ENCODE results near the gene IGLL5. TPM values are rescaled to one million over a fixed set of nuclear protein-coding genes. Genes with fewer than 3 reads are reported as not detected.

IGLL5 gene
- total RNA-seq, 2 experiments from 2014 or later: not detected

DNA sequence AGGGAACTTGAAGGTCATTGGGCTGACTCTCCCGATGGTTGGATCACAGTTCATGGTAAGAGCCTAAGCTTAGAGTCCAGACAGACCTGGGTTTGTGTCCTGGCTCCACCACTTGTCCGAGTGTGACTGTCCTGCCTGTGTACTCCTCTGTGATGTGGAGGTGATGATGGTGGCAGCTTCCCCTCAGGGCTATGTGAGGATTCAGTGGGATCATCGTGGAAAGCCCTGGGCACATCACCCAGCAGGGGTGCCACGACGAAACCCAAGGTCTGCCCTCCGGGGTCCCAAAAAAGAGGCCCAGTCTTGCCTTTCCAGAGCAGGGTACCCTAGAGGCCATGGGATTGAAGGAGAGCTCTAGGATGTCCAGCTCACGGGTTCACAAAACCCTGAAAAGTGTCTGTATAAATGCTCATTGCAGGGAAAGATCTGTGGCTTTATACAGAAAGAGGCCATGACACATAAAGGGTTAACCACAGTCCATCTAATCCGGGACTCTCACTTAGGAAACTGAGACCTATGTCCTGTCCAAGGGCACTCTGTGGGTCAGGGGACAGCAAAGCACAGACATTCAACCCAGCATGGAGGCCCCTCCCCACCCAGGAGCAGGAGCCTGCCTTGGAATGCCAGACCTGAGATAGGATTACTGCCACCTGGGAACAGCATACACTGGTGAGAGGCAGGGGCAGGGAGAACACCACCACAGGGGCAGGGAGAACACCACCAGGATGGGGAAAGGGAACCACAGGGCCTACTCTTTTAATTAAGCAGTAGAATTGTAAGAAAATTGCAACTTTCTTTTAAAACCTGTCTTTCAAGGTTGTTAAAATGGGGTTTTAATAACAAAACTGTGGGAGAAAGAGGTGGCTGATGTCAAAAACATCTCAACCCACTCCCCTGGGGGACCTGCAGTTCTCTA is 51.3 kb downstream of the IGLL5 start:
- CTCF ChIA-PET: interaction anchor here (0.6 kb wide), 1 partner anchor 91 kb away, joined by 3 read pairs; no protein-coding TSS in a partner anchor
- Mint-ChIP-seq H3K4me1 (ENCODE audit: low read depth) (peaks cover 5% of the 10 kb centered on the region), H3K27me3 (ENCODE audit: low read depth) (peaks cover 2% of the 10 kb centered on the region), H3K27ac (no peak overlapping the region), H3K36me3 (ENCODE audit: low read depth) (no peaks in the 10 kb centered on the region), H3K4me3 (no peak overlapping the region), H3K9me3 (no peaks in the 10 kb centered on the region)
- intact Hi-C loops (cut with micrococcal nuclease): loop anchor here (5.0 kb wide), 1 partner anchor 57 kb away; no protein-coding TSS in a partner anchor
- DNase-seq: no peak

DNA sequence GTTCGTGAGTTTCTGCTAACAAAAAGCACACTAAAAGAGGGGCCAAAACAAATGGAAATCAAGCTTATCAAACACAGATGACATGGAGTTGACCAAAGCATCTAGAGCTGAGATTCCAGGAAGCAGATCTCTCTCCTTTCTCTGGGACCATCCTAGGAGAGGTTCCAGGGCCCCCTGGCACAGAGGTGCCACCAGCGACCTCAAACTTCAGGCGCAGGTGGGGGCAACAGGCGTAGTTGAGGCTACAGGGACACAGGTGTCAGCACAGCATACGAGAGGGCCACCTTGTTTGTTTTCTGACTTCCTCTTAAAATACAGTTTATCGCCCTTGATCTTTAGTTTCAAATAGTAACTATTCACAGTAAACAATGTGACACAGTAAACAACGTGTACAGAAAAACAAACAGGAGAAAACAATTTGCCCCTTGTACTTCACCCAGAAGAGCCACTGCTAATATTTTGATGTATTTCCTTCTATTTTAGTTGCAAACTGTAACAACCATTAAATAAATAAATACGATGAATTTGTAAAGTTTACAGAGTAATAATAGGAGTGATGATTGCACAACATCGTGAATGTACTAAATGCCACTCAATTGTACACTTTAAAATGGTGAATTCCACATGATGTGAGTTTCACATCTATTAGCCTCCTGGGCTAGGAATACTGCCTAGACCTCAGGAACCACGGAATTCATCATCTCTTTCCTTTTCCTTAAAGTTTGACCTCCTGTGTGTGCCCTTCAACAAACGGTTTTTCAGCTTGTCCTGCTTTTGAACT is 52.2 kb downstream of the IGLL5 start:
- no peak for DNase-seq
- intact Hi-C loops (cut with micrococcal nuclease): loop anchor here (5.0 kb wide), 1 partner anchor 57 kb away; no protein-coding TSS in a partner anchor
- H3K4me1 Mint-ChIP-seq (ENCODE audit: low read depth): peaks cover 5% of the 10 kb centered on the region
- H3K9me3 Mint-ChIP-seq: no peaks in the 10 kb centered on the region
- no peak overlapping the region for H3K4me3 Mint-ChIP-seq
- no peak overlapping the region for H3K27ac Mint-ChIP-seq
- no peaks in the 10 kb centered on the region for H3K36me3 Mint-ChIP-seq (ENCODE audit: low read depth)
- H3K27me3 Mint-ChIP-seq (ENCODE audit: low read depth): peaks cover 2% of the 10 kb centered on the region
- CTCF ChIA-PET: interaction anchor here (0.6 to 6.3 kb wide), 2 partner anchors 10 to 17 kb away, joined by 3 to 45 read pairs; no protein-coding TSS in a partner anchor

DNA sequence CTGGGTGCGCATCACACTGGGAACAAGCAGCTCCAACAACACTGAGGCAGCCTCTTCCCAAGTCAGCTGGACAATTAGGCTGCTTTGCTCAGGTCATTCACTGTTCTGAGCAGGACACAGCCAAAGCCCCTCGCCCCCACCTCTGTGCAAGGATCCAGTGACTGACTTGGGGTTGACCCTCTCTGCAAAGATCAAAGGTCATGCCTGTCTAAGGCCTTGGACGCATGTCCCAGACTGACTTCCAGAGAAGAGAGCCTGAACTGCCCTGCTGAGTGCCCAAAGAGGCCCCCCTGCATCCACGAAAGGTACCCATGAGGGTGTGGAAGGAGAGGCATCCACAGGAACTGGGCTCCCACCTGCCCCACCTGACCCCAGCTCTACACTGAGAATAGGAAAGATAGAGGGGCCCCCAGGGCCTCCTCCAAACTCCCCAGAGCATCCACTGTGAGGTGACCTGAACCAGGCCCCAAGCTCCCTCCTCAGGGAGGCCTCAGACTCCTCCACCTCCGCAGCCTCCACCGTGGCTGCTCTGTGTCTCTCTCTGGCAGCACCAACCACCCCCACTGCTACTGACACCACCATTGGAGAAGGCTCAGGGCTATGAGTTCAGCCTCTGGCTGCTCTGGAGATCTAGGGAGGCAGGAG is 53.5 kb downstream of the IGLL5 start:
- Mint-ChIP-seq H3K4me1 (ENCODE audit: low read depth) (peaks cover 1% of the 10 kb centered on the region), H3K27me3 (ENCODE audit: low read depth) (peaks cover 2% of the 10 kb centered on the region), H3K9me3 (no peaks in the 10 kb centered on the region), H3K36me3 (ENCODE audit: low read depth) (no peaks in the 10 kb centered on the region), H3K27ac (no peak overlapping the region), H3K4me3 (no peak overlapping the region)
- DNase-seq: no peak
- intact Hi-C loops (cut with micrococcal nuclease): no loop called here
- CTCF ChIA-PET: interaction anchor here (0.6 to 6.3 kb wide), 8 partner anchors 11 to 979 kb away, joined by 3 to 45 read pairs (median 6); no protein-coding TSS in a partner anchor

DNA sequence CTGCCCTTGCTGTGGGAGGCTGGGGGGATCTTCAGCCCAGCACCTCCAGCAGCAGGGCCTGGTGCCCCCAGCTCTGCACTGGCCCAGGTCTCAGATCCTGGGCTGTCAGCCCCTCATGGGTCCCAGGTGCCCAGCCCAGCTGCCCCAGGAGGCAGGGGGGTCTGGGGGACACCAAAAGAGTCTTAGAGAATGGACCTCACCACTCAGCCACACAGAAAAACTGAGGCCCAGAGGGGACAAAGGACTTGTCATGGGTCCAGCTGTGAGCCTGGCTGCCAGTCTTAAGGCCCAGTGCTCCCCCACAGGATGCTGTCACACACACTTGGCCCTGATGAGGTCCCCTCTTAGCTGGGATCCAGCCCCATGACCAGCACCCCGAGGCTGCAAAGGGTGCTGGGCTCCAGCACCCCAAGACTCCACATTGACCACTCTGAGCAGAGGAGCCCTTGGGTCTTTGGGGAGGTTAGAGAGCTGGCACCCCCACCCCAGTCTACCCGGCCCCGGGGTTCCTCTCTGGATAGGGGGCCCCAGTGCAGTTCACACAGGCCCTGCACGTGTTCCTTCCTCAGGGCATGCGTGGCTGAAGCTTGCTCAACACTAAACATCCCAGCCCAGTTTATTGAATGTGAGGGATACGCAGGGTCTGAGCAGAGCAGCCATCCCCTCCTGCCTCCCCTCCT is 54.4 kb downstream of the IGLL5 start:
- DNase-seq: no peak
- intact Hi-C loops (cut with micrococcal nuclease): no loop called here
- Mint-ChIP-seq H3K4me1 (ENCODE audit: low read depth) (peaks cover 1% of the 10 kb centered on the region), H3K27me3 (ENCODE audit: low read depth) (peaks cover 2% of the 10 kb centered on the region), H3K36me3 (ENCODE audit: low read depth) (no peaks in the 10 kb centered on the region), H3K4me3 (no peak overlapping the region), H3K27ac (no peak overlapping the region), H3K9me3 (no peaks in the 10 kb centered on the region)
- CTCF ChIA-PET: interaction anchor here (0.8 to 6.3 kb wide), 11 partner anchors 12 to 186 kb away, joined by 3 to 45 read pairs (median 4); no protein-coding TSS in a partner anchor

DNA sequence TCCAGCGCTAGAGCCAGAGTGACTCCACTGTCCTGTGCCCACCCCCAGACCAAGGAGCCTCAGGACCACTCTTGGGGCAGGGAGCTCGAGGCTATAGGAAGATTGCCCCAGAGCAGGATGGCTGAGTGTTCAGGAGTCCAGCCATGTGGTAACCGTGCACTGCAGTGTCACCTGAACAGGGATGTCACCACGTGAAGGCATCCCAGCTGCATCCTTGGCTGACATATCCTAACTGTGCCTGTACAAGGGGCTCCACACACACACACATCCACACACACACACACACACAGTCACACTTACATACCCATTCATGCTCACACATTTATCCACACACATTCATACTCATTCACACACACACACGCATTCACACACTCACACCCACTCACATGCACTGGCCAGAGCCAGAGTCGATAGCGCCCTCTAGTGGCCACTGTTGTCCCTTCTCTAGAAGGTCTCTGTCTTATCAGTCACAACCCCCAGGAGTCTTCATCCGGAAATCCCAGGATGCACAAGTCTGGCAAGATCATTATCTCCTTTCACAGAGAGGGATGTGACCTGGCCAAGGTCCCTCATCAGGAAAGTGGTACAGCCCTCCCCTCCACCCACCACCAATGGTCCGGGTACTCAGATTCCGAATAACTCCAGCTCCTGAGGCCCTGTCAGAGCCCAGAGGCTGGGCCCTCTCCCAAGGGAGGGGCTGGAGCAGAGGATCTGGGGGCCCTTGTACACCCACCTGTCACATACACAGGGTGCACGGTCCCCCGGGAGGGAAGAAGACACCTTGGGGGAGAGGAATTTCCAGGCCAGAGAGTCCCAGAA is 55.1 kb downstream of the IGLL5 start:
- Mint-ChIP-seq H3K4me3 (no peak overlapping the region), H3K27me3 (ENCODE audit: low read depth) (peaks cover 2% of the 10 kb centered on the region), H3K9me3 (no peaks in the 10 kb centered on the region), H3K4me1 (ENCODE audit: low read depth) (peaks cover 1% of the 10 kb centered on the region), H3K27ac (no peak overlapping the region), H3K36me3 (ENCODE audit: low read depth) (no peaks in the 10 kb centered on the region)
- CTCF ChIA-PET: interaction anchor here (0.8 to 6.3 kb wide), 10 partner anchors 12 to 185 kb away, joined by 3 to 45 read pairs (median 4); no protein-coding TSS in a partner anchor
- intact Hi-C loops (cut with micrococcal nuclease): no loop called here
- DNase-seq: peak; percentile 89

DNA sequence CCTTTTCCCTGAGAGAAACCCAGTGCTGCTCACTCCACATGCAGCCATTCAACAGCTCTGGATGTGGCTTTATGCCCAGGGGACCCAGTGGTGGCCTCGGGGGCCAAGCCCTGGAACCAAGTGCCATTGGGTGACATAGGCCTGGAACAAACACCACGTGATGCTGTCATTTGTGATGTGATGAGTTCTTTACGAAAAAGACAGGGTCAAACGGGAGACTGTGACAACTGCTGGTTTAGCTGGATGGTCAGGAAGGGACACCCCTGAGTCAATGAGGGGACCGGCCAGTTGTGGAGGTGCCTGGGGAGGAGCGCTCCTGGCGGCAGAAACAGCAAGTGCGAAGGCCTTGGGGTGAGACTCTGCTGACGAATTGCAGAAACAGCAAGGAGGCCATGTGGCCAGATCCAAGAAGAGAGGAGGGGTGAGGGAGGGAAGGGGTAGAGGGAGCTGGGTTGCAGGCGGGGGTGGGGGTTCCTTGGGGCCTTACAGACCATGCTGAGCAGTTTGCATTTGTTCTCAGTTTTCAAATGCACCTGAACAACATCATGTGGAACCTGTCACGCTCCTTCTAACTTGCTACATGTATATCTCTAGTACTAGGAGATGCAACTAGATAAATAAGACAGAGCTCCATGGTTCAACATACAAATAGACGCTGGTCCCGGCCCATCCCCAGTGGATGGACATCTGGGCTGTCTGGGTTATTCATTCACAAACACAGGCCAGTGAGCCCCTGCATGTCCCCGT is 56.1 kb downstream of the IGLL5 start:
- no peak overlapping the region for H3K27ac Mint-ChIP-seq
- intact Hi-C loops (cut with micrococcal nuclease): no loop called here
- no peak overlapping the region for H3K4me3 Mint-ChIP-seq
- H3K4me1 Mint-ChIP-seq (ENCODE audit: low read depth): peaks cover 1% of the 10 kb centered on the region
- CTCF ChIA-PET: interaction anchor here (0.8 to 6.3 kb wide), 6 partner anchors 13 to 141 kb away, joined by 3 to 45 read pairs (median 10); no protein-coding TSS in a partner anchor
- DNase-seq: no peak
- H3K36me3 Mint-ChIP-seq (ENCODE audit: low read depth): no peaks in the 10 kb centered on the region
- peaks cover 2% of the 10 kb centered on the region for H3K27me3 Mint-ChIP-seq (ENCODE audit: low read depth)
- no peaks in the 10 kb centered on the region for H3K9me3 Mint-ChIP-seq

DNA sequence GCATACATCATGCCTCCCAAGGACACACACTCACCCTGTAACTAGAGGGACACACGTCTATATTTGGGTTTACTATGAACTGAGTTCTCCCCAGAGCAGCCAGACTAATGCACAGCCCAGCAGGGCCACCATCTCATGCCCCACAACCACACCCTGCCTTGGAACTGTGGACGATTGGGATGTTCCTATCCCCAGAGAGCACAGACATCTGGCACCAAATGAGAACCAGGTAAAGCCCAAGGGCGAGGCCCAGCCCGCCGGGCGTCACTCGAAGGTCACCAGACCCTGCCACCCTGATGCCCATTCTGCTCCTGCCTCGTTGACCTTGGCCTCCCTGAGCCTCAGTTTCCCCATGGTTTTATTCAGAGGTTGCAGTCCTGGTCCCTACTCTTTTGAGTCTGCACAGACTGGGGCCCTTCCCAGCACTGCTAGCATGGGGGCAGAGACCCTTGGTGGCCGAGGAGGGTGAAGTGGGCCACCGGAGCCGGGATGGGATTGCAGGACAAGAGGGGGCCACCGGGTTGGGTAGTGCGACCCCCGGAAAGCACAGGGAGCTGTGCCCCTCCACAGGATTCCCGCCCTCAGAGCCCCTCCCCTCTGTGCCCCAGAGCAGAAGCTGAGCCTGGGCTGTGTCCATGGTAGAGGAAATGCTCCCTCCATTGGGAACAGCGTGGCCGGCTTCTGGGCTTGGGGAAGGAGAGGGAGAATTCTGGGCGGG is 56.8 kb downstream of the IGLL5 start:
- CTCF ChIA-PET: interaction anchor here (0.8 to 6.3 kb wide), 7 partner anchors 12 to 142 kb away, joined by 3 to 45 read pairs (median 4); no protein-coding TSS in a partner anchor
- intact Hi-C loops (cut with micrococcal nuclease): no loop called here
- no peak overlapping the region for H3K4me3 Mint-ChIP-seq
- no peaks in the 10 kb centered on the region for H3K36me3 Mint-ChIP-seq (ENCODE audit: low read depth)
- no peaks in the 10 kb centered on the region for H3K9me3 Mint-ChIP-seq
- peaks cover 2% of the 10 kb centered on the region for H3K27me3 Mint-ChIP-seq (ENCODE audit: low read depth)
- peaks cover 1% of the 10 kb centered on the region for H3K4me1 Mint-ChIP-seq (ENCODE audit: low read depth)
- H3K27ac Mint-ChIP-seq: no peak overlapping the region
- DNase-seq: no peak

DNA sequence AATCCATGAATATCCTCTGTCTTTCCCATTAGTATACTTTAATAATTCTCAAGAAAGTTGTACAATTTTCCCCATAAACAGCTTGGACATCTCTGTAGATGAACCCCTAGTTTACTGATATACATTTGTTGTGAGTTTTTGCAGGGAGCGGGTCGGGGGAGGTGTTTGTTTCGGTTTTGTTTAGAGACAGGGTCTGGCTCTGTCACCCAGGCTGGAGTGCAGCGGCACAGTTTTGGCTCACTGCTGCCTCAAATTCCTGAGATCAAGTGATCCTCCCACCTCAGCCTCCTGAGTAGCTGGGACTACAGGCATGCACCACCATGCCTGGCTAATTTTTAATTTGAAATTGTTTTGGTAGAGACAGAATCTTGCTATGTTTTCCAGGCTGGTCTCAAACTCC is 57.6 kb downstream of the IGLL5 start:
- no peak for DNase-seq
- H3K4me1 Mint-ChIP-seq (ENCODE audit: low read depth): peaks cover 1% of the 10 kb centered on the region
- CTCF ChIA-PET: interaction anchor here (1.3 to 6.3 kb wide), 2 partner anchors 11 to 32 kb away, joined by 3 to 45 read pairs; no protein-coding TSS in a partner anchor
- intact Hi-C loops (cut with micrococcal nuclease): no loop called here
- peaks cover 2% of the 10 kb centered on the region for H3K27me3 Mint-ChIP-seq (ENCODE audit: low read depth)
- no peaks in the 10 kb centered on the region for H3K36me3 Mint-ChIP-seq (ENCODE audit: low read depth)
- H3K9me3 Mint-ChIP-seq: no peaks in the 10 kb centered on the region
- H3K4me3 Mint-ChIP-seq: no peak overlapping the region
- H3K27ac Mint-ChIP-seq: no peak overlapping the region

Measured in activated naive CD4-positive, alpha-beta T cell treated with anti-CD3 and anti-CD28 coated beads for 36 hours (primary cell).